HCT116 (cell line): ENCODE measurements around the gene OR1N1. TPM values are rescaled to one million over a fixed set of nuclear protein-coding genes. Genes with fewer than 3 reads are reported as not detected.

Experiments
- ATAC-seq: fragments of 200-7000 bp; cut with Tn5 transposase; 2 replicates; pipeline ENCODE4 v1.9.1; 2020; ENCODE audit warnings: mild to moderate bottlenecking, moderate library complexity
- Bru-seq: library from RNA; stranded (reverse); fragments of 400-500 nt; gene quantifications from one replicate; lab custom pipeline; 2021; lab: Mats Ljungman, UMichigan
- BruChase-seq, 2 experiments: library from RNA; stranded (reverse); fragments of 400-500 nt; gene quantifications; one replicate each; lab custom pipeline; 2021; lab: Mats Ljungman, UMichigan
- BruUV-seq: library from RNA; stranded (reverse); fragments of 400-500 nt; replicated peaks from 2 replicates; lab custom pipeline; 2021; lab: Mats Ljungman, UMichigan
- CTCF ChIA-PET: fragments of 300-600 bp; sonication (Branson Sonifier 250); formaldehyde crosslinking; loops from one replicate; lab custom pipeline; 2021; ENCODE audit warnings: antibody characterized with exemption; lab: Charles Lee
- POLR2A ChIA-PET: fragments of 300-600, 350-600 bp; sonication (Branson Sonifier 250); formaldehyde crosslinking; loops from one replicate; lab custom pipeline; 2021; ENCODE audit warnings: antibody characterized with exemption; lab: Charles Lee
- RAD21 ChIA-PET, 2 experiments: fragments of 300-600 bp; sonication (Branson Sonifier 250); formaldehyde crosslinking; loops; one replicate each; lab custom pipeline; 2023; ENCODE audit warnings: low total read pairs in 2 of 2; ENCODE audit not compliant: uncharacterized antibody in 2 of 2, unreplicated experiment in 2 of 2, low non-redundant PET in 1 of 2; lab: Charles Lee
- DNase-seq: peaks from one replicate; pipeline ENCODE4 v3.0.0-alpha.2; 2010; ENCODE audit warnings: low read depth, low spot score
- H2AFZ ChIP-seq: fragments of 200-600 bp; shearing (Covaris generic), sonication (generic); 2 replicates; pipeline ENCODE4 v1.6.1; 2017; ENCODE audit warnings: low read depth, mixed run types, mixed read lengths, antibody characterized with exemption, low read length; ENCODE audit not compliant: poor library complexity, severe bottlenecking
- H3K27ac ChIP-seq: 2 replicates; pipeline ENCODE4 v1.5.1; 2012; ENCODE audit warnings: low read depth, low read length
- H3K27me3 ChIP-seq: fragments of 200-600 bp; sonication (generic); 2 replicates; pipeline ENCODE4 v1.6.1; 2016; ENCODE audit warnings: mixed run types, low read length, mixed read lengths; ENCODE audit not compliant: insufficient read depth
- H3K36me3 ChIP-seq, 2 experiments: fragments of 200-500 bp in 1 of 2; fragments of 200-600 bp in 1 of 2; sonication (Bioruptor generic) in 1 of 2; sonication (generic) in 1 of 2; 2 replicates each; pipeline versions ENCODE4 v1.5.1 to v1.6.1; 2014 to 2016; ENCODE audit warnings: low read length in 2 of 2, inconsistent platforms in 1 of 2, mixed read lengths in 1 of 2, mixed run types in 1 of 2; ENCODE audit not compliant: insufficient read depth in 2 of 2, control insufficient read depth in 1 of 2
- H3K4me1 ChIP-seq, 2 experiments: fragments of 200-600 bp in 1 of 2; sonication (generic) in 1 of 2; 2 replicates each; pipeline versions ENCODE4 v1.5.1 to v1.6.1; 2012 to 2017; ENCODE audit warnings: low read length in 2 of 2, inconsistent platforms in 1 of 2, mild to moderate bottlenecking in 1 of 2, mixed read lengths in 1 of 2, mixed run types in 1 of 2, moderate library complexity in 1 of 2; ENCODE audit not compliant: insufficient read depth in 2 of 2, control insufficient read depth in 1 of 2
- H3K4me2 ChIP-seq: fragments of 200-600 bp; sonication (generic); 2 replicates; pipeline ENCODE4 v1.6.1; 2017; ENCODE audit warnings: mixed run types, low read length, mixed read lengths
- H3K4me3 ChIP-seq, 2 experiments: fragments of 200-600 bp in 1 of 2; sonication (generic) in 1 of 2; replicated peaks in 1 of 2; 2 replicates each; pipeline ENCODE4 v1.5.1; 2011 to 2016; ENCODE audit warnings: low read length in 2 of 2, control low read depth in 1 of 2, low read depth in 1 of 2, mild to moderate bottlenecking in 1 of 2, mixed read lengths in 1 of 2, mixed run types in 1 of 2
- H3K79me2 ChIP-seq: fragments of 200-600 bp; sonication (generic); 2 replicates; pipeline ENCODE4 v1.6.1; 2017; ENCODE audit warnings: mild to moderate bottlenecking, mixed run types, low read length, moderate library complexity, mixed read lengths; ENCODE audit not compliant: insufficient read depth
- H3K9ac ChIP-seq: fragments of 200-600 bp; sonication (generic); 2 replicates; pipeline ENCODE4 v1.6.1; 2016; ENCODE audit warnings: low read length, mixed read lengths
- H3K9me2 ChIP-seq: fragments of 200-600 bp; sonication (generic), shearing (Covaris generic); 2 replicates; pipeline ENCODE4 v1.6.1; 2017; ENCODE audit warnings: mixed run types, mild to moderate bottlenecking, moderate library complexity; ENCODE audit not compliant: insufficient read depth
- H3K9me3 ChIP-seq, 2 experiments: fragments of 200-500 bp in 1 of 2; fragments of 200-600 bp in 1 of 2; sonication (Bioruptor generic) in 1 of 2; sonication (generic) in 1 of 2; 2 replicates each; pipeline ENCODE4 v1.6.1; 2014 to 2017; ENCODE audit warnings: low read length in 2 of 2, mixed read lengths in 2 of 2, inconsistent platforms in 1 of 2, low read depth in 1 of 2, mild to moderate bottlenecking in 1 of 2, mixed run types in 1 of 2, moderate library complexity in 1 of 2; ENCODE audit not compliant: control insufficient read depth in 1 of 2, insufficient read depth in 1 of 2
- H4K20me1 ChIP-seq: fragments of 200-600 bp; sonication (generic), shearing (Covaris generic); 2 replicates; pipeline ENCODE4 v1.6.1; 2017; ENCODE audit warnings: mixed run types, mild to moderate bottlenecking, moderate library complexity; ENCODE audit not compliant: insufficient read depth
- ELF1 ChIP-seq: IDR thresholded peaks from 2 replicates; pipeline ENCODE4 v1.6.1; 2012; ENCODE audit warnings: low read depth, borderline replicate concordance
- EZH2phosphoT487 ChIP-seq: fragments of 200-600 bp; IDR thresholded peaks from 2 replicates; pipeline ENCODE4 v1.6.1; 2018; ENCODE audit warnings: antibody characterized with exemption, borderline replicate concordance
- FOSL1 ChIP-seq: IDR thresholded peaks from 2 replicates; pipeline ENCODE4 v1.6.1; 2012; ENCODE audit warnings: low read depth
- RAD21 ChIP-seq: IDR thresholded peaks from 2 replicates; pipeline ENCODE4 v1.6.1; 2012; ENCODE audit warnings: low read depth, mild to moderate bottlenecking
- TCF7L2 ChIP-seq: IDR thresholded peaks from 2 replicates; pipeline ENCODE4 v1.7.0; 2011; ENCODE audit warnings: borderline replicate concordance, inconsistent platforms; ENCODE audit not compliant: insufficient read depth, insufficient read length; ENCODE audit errors: extremely low read depth
- ZFX ChIP-seq: fragments of 450-650 bp; IDR thresholded peaks from 2 replicates; pipeline ENCODE4 v1.6.1; 2017
- intact Hi-C: fragments of 100-400 bp; cut with micrococcal nuclease; formaldehyde crosslinking; loops from 2 replicates; pipeline ENCODE4 v1.10.0; 2022
- long read RNA-seq: library from polyadenylated mRNA; unstranded; transcript quantifications from one replicate; pipeline ENCODE4 v2.0.0, GENCODE V29; 2021; ENCODE audit not compliant: unreplicated experiment
- polyA plus RNA-seq: library from polyadenylated mRNA; unstranded; fragments of >200 nt; gene quantifications from 2 replicates; pipeline ENCODE4 v1.2.1, GENCODE V29; 2012; ENCODE audit warnings: missing spikeins
- total RNA-seq: library from RNA; stranded (reverse); gene quantifications from one replicate; pipeline ENCODE4 v1.2.1, GENCODE V29; 2021; ENCODE audit not compliant: unreplicated experiment
- TF ChIP-seq, protein P1 (sequence below), 3 experiments: fragments of 200-600 bp in 1 of 3; sonication (generic) in 1 of 3; IDR thresholded peaks in 2 of 3; conservative IDR thresholded peaks in 1 of 3; 2 replicates each; pipeline ENCODE4 v1.5.1; 2012 to 2017; ENCODE audit warnings: low read depth in 2 of 3, low read length in 2 of 3, antibody characterized with exemption in 1 of 3, borderline replicate concordance in 1 of 3, control low read depth in 1 of 3, mild to moderate bottlenecking in 1 of 3, mixed read lengths in 1 of 3, mixed run types in 1 of 3, moderate library complexity in 1 of 3; ENCODE audit not compliant: insufficient read depth in 1 of 3
- TF ChIP-seq, protein P2 (sequence below): IDR thresholded peaks from 2 replicates; pipeline ENCODE4 v1.6.1; 2012; ENCODE audit warnings: low read depth

OR1N1 gene, protein sequence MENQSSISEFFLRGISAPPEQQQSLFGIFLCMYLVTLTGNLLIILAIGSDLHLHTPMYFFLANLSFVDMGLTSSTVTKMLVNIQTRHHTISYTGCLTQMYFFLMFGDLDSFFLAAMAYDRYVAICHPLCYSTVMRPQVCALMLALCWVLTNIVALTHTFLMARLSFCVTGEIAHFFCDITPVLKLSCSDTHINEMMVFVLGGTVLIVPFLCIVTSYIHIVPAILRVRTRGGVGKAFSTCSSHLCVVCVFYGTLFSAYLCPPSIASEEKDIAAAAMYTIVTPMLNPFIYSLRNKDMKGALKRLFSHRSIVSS
- total RNA-seq (not detected), Bru-seq, nascent RNA (not detected), BruChase-seq, experiment 1, labeled RNA remaining after a 6-hour chase (not detected), BruChase-seq, experiment 2, labeled RNA remaining after a 2-hour chase (not detected)
- not detected in 2 replicates for polyA plus RNA-seq
- long read RNA-seq: 0 reads

DNA sequence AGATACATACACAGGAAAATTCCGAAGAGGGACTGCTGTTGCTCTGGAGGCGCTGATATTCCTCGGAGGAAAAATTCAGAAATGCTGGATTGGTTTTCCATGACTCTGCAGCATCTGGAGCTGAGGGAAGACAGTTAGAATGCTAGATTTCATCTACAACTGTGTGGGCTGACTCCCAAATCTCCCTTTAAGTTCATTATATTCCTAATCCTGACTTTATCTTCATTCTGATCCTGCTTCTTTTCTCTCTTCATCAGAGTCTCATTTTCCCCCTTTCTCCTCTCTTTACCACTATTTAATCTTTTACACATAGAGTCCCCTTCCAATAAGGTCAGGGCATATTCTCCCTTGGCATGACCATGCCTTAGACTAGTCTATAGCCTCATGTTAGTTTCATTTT is at the start of gene OR1N1:
TSS of gene OR1N1 (minus strand) at position 101 of the 400 bp plus-strand sequence. CDS start at position 101, 0 bp downstream.
- RAD21 ChIA-PET: no interaction called here
- Histone ChIP-seq H3K4me2 (no peak within 1 kb of the TSS), H3K79me2 (no peaks in the 10 kb centered on the region), H3K27ac (no peak within 1 kb of the TSS), H3K36me3 (no peaks in the 10 kb centered on the region), H3K4me1 (no peaks in the 10 kb centered on the region), H3K9ac (no peak within 1 kb of the TSS)
- TF ChIP-seq ELF1 (no peak), FOSL1 (no peak), EZH2phosphoT487 (no peak), TCF7L2 (no peak), ZFX (no peak), RAD21 (no peak)
- TF ChIP-seq, protein P1, sequence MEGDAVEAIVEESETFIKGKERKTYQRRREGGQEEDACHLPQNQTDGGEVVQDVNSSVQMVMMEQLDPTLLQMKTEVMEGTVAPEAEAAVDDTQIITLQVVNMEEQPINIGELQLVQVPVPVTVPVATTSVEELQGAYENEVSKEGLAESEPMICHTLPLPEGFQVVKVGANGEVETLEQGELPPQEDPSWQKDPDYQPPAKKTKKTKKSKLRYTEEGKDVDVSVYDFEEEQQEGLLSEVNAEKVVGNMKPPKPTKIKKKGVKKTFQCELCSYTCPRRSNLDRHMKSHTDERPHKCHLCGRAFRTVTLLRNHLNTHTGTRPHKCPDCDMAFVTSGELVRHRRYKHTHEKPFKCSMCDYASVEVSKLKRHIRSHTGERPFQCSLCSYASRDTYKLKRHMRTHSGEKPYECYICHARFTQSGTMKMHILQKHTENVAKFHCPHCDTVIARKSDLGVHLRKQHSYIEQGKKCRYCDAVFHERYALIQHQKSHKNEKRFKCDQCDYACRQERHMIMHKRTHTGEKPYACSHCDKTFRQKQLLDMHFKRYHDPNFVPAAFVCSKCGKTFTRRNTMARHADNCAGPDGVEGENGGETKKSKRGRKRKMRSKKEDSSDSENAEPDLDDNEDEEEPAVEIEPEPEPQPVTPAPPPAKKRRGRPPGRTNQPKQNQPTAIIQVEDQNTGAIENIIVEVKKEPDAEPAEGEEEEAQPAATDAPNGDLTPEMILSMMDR (IDR thresholded peaks at IDR 0.05 in 2 of 3, conservative IDR thresholded peaks at IDR 0.05 in 1 of 3; ENCODE audit: borderline replicate concordance in 1 of 3, insufficient read depth in 1 of 3, low read depth in 2 of 3, low read length in 2 of 3): no peak
- TF ChIP-seq, protein P2, sequence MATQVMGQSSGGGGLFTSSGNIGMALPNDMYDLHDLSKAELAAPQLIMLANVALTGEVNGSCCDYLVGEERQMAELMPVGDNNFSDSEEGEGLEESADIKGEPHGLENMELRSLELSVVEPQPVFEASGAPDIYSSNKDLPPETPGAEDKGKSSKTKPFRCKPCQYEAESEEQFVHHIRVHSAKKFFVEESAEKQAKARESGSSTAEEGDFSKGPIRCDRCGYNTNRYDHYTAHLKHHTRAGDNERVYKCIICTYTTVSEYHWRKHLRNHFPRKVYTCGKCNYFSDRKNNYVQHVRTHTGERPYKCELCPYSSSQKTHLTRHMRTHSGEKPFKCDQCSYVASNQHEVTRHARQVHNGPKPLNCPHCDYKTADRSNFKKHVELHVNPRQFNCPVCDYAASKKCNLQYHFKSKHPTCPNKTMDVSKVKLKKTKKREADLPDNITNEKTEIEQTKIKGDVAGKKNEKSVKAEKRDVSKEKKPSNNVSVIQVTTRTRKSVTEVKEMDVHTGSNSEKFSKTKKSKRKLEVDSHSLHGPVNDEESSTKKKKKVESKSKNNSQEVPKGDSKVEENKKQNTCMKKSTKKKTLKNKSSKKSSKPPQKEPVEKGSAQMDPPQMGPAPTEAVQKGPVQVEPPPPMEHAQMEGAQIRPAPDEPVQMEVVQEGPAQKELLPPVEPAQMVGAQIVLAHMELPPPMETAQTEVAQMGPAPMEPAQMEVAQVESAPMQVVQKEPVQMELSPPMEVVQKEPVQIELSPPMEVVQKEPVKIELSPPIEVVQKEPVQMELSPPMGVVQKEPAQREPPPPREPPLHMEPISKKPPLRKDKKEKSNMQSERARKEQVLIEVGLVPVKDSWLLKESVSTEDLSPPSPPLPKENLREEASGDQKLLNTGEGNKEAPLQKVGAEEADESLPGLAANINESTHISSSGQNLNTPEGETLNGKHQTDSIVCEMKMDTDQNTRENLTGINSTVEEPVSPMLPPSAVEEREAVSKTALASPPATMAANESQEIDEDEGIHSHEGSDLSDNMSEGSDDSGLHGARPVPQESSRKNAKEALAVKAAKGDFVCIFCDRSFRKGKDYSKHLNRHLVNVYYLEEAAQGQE: no peak
- TF ChIP-seq, all 23 proteins: peak for 0
- DNase-seq: no peak
- no peak within 1 kb of the TSS for H3K4me3 ChIP-seq
- intact Hi-C loops: no loop called here
- H2AFZ ChIP-seq: no peak within 1 kb of the TSS
- no peaks in the 10 kb centered on the region for H4K20me1 ChIP-seq
- no peak for ATAC-seq
- no TSS peak for BruUV-seq
- peaks cover 24% of the 10 kb centered on the region; the same call in 1 of the 2 replicates for H3K27me3 ChIP-seq
- CTCF ChIA-PET: no interaction called here
- POLR2A ChIA-PET: no interaction called here
- no peaks in the 10 kb centered on the region for H3K9me2 ChIP-seq
- no peaks in the 10 kb centered on the region for H3K9me3 ChIP-seq
